LoVo (cell line): ENCODE results near the gene LRPAP1.

Experiments
- DNase-seq: peaks from one replicate; pipeline ENCODE4 v3.0.0-alpha.2; 2016; ENCODE audit warnings: low spot score

LRPAP1 gene

DNA sequence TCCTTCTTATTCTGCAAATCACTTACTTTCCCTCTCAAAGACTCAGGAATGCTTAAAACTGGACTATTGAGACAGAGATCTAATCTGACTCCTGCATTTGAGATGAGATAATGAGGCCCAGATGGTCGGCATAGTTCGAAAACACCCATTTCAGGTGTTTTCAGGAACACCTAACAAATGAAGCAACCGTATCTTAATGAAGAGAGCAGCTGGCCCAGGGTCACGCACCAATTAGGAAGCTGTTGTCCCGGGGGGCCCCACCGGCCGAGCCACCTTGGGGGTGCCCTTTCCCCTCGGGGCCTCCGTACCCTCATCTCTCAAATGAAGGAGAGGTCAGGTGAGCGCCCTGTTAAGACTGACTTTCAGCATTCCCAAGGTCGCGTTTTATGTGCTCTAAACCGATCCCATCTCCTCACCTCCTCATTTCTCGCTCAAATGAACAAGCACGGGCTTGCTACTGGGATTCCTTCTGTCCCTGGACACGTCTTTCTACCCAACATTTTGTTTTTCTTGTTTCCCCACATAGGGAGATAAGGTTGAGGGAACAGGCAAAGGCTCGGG lies 824 bp downstream of the LRPAP1 start:
- DNase-seq: no peak

DNA sequence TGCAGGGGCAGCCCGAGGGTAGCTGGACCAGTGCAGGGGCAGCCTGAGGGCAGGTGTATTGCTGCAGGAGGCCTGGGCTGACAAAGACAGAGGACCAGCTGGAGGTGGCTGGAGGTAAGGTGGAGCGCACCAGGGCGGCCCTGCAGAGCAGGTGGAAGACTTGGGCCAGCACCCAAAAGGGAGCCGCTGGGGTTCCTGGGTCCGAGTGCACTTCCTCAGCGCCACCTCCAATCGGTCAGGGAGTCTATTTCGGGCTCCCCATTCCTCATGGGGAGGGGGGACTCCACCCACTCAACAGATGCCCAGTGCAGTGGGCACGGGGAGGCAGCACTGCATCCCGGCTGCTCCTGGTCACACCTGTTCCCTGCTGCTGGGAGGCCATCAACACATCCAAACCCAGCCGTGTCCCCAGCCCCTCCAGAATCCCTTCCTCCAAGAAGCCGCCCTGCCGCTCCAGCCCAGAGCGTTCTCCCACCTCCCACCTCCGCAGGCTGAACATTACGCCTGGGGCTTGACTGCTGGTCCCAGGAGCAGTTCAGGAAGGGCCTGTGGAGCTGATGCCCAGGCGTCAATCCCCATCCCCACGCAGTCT lies 1.5 kb downstream of the LRPAP1 start:
- DNase-seq: no peak

DNA sequence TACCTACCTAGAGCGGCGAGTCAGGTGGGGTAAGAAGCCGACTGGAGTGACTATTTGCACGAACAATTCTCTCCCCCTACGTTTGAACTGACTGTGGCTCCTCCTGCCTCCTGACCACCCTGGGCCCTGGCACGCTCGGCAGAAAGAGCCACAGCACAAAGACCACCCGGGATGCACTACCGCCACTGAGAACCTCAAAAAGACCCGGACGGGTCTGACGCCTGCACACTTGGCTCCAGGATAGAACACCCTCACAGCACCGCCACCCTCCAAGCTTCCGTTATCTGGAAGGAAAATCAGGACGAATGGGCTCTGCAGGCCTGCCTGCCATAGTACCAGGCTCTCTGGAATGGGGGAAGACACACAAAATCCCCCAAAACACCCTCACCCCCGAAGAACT lies 2.2 kb downstream of the LRPAP1 start:
- no peak for DNase-seq

DNA sequence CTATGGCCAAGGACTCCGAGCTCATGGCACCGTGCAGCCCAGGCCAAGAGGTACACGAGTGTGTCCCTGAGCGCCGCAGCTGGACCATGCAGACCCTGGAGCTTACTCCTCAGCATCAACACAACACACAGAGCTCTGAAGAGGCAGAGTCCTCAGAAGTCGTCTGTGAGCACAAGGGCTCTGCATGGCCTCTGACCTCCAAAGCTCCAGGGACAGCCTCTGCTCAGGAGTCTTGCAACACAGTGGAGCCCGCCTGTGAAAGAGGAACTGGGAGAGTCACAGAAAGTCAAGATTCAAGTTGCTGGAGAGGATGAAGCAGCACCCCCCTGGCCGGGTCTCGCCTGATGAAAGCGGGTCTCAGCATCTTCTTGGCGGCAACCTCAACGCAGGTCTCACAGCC lies 2.9 kb downstream of the LRPAP1 start:
- no peak for DNase-seq

DNA sequence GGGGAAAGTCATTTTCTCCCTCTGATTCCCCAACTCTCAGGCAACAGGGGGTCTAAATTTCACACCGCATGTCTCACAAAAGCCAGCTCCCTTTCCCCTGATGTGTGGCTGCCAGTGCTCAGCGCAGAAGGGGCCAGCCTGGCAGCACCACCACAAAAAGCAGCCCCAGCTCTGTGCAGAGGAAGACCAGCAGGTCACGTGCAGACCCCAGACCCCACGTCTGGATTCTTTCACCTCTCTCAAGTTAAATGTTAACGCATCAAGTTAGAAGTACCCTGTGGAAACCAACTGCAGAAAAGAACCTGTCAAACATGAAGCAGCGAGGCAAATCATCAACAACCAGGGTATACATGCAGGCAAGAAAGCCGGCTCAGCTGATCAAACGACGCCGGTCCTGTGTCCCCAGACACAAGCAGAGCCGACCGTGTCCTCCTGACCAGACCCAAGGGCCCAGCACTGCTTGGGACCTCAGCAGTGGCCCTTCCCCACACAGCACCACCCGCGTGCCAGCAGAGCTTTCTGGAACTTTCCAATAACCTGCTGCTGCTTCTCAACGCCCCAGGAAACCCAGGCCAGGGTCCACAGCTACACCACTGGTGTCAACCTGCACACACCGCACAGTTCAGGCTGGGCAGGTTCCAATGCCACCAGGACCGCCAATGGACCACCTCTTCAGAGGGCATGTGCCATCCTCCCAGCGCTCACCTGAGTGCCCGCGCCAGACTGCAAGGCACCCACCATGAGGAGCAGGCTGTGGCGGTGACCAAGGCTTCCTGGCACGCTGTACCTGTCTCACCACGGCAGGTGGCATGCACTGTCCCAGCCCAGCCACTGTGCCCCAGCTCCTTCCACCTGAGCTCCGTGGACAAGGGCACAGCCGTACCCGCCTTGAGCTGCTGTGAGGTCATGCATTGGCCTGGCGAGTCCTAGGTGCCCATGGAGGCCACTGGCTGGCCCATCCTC lies 4.0 kb downstream of the LRPAP1 start:
- DNase-seq: no peak

DNA sequence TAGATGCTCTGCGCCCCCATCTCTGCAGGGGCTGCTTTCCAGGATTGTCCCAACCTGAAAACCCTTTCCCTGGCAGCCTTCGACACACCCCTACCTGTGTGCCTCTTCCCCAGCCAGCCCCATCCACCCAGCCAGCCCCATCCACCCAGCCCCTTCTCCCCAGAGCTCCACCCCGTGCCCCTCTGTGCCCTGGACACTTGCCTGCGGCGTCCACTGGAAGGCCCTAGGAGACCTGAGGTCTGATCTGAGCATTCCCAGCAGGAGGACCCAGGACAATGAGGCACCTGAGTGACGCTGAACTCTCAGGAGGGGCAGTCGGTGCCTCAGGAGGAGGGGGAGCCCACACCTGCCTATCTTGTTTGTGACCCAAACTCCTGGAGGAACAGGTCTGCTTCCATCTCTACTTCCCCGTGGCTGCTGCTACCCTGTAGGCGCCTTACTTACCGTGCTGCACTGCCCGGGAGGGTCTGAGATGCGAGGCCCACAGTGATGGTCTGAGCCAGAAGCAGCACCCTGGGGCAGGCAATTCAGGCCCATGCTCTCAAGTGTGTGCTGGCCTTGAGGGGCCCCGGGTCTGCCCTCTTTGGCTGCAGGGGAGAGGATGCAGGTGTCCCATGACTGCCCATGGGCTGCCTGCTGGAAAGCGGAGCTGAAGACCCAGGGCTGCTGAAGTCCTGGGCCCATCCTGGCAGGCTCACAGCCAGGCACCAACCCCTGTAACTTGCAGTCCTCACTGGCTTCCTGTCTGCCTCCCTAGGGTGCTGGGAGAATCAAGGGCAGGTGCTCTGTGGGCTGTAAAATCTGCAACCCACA lies 4.9 kb downstream of the LRPAP1 start:
- no peak for DNase-seq

DNA sequence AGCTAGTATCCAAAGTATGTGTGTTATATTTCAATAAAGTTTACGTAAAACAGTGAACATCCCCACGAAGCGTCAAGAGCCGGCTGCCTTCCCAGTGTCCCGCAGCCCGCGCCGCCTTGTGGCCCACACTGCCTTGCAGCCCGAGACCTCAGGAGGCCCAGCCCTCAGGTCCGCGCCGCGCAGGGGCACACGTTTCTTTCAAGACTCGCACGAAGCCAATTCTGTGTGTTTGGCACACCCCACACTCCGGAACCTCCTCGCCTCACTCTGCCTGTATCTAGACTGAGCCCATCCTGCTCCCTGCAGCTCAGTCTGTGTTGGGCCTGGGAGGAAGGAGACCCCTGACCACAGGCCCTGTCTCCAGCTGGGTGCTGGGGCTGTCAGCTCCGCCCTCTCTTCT lies 5.8 kb downstream of the LRPAP1 start:
- no peak for DNase-seq

DNA sequence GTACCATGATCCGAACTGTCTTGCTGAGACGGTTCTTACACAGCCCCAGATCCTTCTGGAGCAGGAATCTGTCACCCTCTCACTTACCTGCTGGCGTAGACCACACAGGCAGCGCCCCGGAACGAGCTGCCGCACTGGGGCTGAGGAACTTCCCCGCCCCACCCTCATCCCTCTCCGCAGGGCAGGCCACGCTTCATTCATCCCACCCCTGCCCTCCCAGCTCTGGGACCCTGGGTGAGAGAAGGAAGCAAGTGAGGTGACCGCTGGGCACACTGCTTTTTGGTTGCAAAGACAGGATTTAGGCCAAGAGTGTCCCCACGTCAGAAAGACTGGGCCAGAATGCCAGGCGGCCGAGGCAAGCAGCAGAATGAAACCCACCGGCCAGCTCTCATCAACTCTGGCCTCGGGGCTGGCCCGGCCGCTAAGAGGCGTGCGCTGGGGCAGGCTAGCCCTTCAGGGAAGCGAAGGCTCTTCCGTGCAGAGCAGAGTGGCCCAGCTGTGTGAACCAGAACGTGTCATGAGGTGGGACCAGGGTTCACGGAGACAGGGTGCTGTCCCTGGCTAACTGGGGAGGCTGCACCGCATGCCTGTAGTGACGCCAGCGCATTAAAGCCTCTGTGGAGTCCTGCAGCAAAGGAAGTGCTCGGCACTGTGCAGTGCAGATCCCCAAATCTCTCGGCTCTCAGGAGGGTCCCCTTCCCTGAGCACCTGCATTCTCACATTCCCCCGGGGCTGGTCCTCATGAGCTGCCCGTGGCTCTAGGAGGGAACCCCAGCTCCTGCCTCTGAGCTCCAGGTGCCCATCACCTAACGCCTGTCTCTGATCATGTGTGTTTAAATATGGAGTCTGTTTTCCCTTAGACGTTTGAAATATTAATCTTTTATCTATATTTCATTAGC lies 6.4 kb downstream of the LRPAP1 start:
- DNase-seq: no peak

DNA sequence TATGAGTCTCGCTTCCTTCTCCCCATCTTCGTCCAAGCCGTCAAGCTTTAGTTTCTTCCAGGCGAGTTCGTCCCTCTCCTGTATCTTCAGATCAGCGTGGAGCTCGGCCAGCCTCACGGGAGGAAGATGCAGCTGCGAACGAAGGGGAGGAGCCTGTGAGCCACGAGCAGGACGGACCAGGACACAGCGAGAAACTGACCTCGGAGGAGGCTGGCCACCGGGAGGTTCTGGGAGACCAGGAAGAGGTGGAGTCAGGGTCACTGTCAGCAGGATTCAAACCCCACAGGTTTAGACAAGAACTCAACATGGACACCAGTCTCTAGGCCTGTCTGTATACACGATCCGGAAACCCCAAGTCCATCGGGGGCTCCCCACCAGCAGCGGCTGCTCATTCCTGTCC lies 7.3 kb downstream of the LRPAP1 start:
- DNase-seq: no peak

DNA sequence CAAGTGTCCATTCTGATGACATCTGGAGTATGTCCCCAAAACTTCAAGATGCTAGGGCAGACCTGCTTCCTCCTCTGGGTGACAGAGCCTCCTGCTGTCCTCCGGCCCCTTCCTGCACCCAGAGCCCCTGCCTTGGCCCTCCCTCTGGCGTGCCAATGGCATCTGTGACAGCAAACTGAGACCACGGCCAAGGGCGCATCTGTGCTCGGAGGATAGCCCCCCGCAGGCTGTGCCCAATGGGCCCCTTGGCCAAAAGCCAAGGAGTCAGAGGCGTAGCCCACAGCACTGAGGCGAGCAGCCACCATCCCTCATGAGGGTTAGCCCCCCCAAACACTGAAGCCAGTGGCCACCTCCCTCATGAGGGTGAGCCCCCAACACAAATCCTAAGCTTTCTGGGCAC lies 7.9 kb downstream of the LRPAP1 start:
- DNase-seq: no peak

DNA sequence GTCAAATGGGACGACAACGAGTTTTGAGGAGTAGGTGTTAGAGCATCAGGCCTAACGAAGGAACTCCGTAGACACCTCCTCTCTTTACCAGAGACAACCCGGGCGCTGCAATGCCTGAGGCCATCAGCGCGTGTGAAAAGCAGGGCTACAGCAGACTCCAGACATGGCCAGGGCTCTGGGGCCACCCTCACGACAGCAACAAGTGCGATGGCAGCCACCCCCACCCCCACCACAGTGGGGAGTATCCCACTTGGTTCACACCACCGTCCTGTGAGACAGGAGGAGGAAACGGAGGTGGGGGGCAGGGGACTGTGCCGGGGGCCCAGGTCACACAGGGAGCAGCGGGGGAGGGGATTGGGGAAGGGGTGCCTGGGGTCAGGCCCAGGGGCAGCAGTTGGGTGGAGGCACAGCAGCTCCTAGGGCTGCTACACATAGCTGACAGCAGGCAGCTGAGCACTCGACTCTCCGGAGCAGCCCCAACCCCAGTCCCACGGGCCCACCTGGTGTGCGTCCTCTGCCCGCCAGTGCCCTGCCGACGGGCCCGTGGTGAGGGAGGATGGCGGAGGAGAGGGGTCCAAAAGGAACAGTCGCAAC lies 8.5 kb downstream of the LRPAP1 start:
- no peak for DNase-seq

DNA sequence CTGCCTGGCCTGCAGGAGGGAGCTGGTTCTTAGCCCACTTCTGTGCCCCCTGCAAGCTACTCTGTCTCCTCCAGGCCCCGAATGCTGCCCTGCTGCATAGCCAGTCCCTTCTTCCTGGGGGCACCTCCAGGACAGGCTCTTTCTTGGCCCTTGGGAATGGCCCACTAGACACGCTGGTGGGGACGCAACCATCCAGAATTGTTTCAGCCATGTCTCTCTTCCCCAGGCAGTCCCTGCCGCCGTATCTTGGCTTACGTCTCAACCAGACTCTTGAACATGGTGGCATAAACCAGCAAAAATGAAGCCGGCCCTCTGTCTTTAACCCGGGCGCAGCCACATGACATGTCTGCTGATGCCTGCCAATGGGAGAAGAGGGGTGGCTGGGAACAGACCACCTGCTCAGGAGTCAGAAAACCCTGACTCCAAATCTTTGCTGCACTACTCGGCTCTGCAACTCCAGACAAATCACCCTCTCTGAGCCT lies 9.0 kb downstream of the LRPAP1 start:
- no peak for DNase-seq

DNA sequence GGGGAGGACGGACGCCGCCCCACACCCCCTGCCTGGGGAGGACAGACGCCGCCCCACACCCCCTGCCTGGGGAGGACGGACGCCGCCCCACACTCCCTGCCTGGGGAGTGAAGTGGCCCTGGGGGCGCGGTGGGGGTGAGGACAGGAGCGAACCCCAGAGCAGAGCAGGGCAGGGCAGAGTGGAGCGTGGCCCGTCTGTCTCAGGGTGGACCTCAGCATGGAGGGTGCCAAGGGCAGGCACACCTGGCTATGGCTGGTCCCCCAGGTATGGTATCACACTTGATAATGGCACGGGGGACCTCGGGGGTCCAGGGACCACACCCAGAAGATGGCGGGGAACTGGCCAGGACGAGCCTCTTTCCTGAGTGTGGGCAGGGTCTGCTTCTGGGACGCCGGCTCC lies 9.6 kb downstream of the LRPAP1 start:
- no peak for DNase-seq

DNA sequence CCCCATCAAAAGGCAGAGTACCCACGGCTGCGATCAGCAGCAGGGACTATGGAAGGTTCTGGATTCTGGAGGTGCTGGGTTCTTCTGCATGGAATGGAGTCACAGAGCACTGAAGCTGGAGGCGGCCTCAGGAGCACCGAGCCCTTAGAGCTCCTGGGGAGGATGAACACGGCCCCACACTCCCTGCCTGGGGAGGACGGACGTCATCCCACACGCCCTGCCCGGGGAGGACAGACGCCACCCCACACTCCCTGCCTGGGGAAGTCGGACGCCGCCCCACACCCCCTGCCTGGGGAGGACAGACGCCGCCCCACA lies 9.9 kb downstream of the LRPAP1 start:
- no peak for DNase-seq

DNA sequence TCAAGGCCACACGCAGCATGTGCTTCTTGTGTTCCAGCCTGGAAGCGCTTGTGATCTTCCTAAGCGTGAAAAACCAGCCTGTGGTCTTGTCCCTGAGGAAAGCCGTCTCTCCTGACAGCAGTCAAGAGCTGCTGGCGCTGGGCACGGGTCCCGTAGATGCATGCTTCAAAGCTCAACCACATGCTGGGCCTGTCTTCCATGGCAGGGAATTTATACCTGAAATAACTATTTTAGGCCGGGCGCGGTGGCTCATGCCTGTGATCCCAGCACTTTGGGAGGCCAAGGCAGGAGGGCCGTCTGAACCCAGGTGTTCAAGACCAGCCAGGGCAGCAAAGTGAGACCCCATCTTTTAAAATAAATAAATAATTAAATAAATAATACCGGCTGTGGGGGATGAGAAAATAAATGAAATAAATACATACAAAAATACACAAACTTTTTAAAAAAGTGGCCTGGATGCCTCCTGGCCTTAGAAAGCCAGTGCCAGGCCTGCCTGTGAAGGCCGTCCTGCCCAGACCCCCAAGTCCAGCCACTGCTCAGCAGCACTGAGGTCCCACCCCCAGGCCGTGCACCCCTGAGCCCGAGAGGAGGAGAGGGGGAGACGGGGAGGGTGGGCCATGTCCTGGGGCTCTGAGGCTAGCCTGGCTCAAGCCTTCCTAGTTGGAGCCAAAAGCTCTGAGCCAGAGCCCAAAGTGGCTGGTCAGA lies 10.4 kb downstream of the LRPAP1 start:
- DNase-seq: no peak

DNA sequence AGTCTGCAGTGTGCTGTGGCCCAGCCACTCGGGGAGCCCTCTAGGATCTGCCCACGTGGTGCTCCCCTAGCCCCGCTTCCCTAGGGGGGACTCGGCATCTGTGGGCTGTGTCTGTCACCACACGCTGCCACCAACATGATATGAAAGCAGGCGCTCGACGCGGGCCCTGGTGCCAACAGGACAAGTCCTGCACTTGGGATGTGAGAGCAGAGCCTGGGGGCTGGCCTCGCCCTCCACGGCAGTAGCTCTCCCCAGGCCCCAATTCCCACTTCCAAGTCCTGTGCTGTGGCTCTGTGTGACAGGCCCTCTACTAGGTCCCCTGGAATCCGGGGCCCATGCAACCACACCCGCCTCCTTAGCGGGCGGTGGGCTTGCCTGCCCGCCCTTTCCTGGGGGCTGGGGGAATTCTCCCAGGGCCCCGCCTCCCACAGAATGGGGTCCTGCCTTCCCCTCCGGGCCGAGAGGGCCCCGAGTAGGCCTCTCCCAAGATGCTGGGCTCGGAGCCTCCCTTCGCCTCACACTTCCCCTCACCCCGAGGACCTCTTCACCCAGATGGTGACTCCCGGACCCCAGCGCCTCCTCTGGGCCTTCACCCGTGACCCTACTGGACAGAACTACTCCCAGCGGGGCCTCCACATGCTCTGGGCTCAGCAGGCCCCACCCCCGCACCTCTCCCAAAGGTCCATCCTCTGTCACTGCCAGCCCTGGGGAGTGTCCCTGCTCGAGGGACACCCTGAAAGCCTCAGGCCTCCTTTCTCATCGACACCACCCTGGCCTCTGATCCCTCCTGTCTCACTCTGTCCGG lies 11.2 kb downstream of the LRPAP1 start:
- DNase-seq: no peak

DNA sequence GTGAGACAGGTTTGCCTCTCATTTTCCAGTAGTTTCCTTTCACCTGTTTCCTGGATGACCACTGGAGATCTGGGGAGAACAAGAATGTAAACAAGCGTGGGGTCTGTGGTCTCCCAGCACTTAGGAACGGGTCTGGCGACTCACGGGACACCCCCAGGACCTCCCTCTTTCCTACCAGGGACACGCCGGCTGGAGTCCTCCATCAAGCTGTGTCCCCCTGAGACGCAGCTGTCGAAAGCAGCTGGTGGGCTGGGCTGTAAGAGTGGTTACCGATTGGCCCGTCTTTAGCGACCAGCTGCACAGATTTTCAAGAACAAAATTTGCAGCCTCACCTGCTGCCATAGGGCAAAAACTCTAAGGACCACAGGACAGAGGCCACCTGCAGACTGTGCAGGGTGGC lies 11.9 kb downstream of the LRPAP1 start:
- DNase-seq: no peak

DNA sequence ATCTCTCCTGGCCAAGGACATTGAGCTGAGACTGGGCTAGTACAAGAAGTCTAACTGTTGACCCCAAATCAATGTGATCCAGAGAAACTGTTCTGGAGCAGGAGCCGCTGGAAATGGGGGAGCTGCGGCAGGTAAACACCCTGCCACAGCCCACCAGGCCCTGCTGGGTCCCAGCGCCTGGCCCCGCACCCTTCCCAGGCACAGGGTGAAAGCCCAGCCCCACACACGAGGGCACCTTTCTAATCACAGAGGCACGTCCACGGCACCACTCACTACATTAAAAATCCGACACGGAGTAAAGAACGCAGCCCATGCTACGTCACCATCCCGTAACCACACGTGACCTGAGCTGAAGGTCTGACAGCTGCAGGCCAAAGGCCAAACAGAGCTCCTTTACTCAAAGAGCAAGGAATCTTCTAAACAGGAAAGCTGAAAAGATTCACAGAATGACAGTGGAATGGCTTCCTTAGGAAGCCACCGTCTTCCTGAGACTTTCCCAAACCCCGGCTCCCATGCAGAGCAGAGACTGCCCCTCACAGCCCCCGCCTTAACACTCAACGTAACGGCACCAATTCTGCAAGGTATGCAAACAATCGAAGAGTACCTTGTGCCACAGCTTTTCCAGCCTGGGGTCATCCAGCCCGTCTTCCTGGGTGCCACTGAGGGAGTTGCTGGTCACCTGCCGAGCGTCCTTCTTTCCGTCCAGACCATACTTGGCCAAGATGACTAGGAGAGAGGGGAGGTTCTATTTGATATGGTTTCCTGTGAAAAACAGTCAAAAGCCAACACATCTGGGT lies 12.6 kb downstream of the LRPAP1 start:
- no peak for DNase-seq

DNA sequence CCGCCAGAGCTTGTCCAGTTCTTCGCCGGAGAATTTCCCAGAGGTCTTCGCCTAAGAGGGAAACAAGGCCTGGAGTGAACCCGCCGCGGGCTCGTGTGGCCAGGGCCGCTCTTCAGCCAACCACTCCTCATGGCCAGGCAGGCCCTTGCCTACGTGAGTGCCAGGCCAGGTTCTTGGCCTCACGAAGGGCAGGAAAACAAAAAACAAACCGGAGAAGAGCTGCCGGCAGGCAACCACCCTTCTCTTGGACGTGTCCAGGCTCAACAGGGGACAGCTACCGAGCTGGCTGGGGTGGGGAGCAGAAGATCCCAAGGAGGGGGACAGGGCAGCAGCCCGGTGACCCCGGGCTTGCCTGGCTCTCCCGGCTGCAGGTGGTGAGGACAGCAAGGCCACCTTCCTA lies 13.3 kb downstream of the LRPAP1 start:
- no peak for DNase-seq
